Measurements from ENCODE around the gene ATP6V1A.

ATP6V1A gene

GRCh38 chr3:113805249-113805648 is 58.4 kb downstream of the ATP6V1A start:
- H3K4me3 ChIP-seq (replicated peaks; ENCODE audit: insufficient read depth, low read length) = no peak overlapping the region
- H3K27ac ChIP-seq (replicated peaks) = no peak overlapping the region
- H3K27me3 ChIP-seq (ENCODE audit: insufficient read depth, poor library complexity, severe bottlenecking) = no peaks in the 10 kb centered on the region
- DNase-seq (ENCODE audit: low read depth in 1 of 2, low spot score in 1 of 2) = no peak
- TF ChIP-seq CTCF (IDR thresholded peaks at IDR 0.05; ENCODE audit: insufficient read depth, low read length) = no peak
- no peak for TF ChIP-seq SPI1 (IDR thresholded peaks at IDR 0.05; ENCODE audit: borderline replicate concordance, low read depth)
- no peak for TF ChIP-seq POLR2AphosphoS5 (IDR thresholded peaks at IDR 0.05; ENCODE audit: low read depth)
- TF ChIP-seq REST (IDR thresholded peaks at IDR 0.05; ENCODE audit: insufficient replicate concordance, low read depth) = no peak
- TF ChIP-seq GABPA (IDR thresholded peaks at IDR 0.05; ENCODE audit: low read depth) = no peak

- TF ChIP-seq POLR2AphosphoS5 (IDR thresholded peaks at IDR 0.05; ENCODE audit: low read depth) = no peak
- no peak for TF ChIP-seq SPI1 (IDR thresholded peaks at IDR 0.05; ENCODE audit: borderline replicate concordance, low read depth)
- no peak for TF ChIP-seq GABPA (IDR thresholded peaks at IDR 0.05; ENCODE audit: low read depth)
- TF ChIP-seq REST (IDR thresholded peaks at IDR 0.05; ENCODE audit: insufficient replicate concordance, low read depth) = no peak
- no peak for TF ChIP-seq CTCF (IDR thresholded peaks at IDR 0.05; ENCODE audit: insufficient read depth, low read length)
- no peak overlapping the region for H3K4me3 ChIP-seq (replicated peaks; ENCODE audit: insufficient read depth, low read length)
- H3K27me3 ChIP-seq (ENCODE audit: insufficient read depth, poor library complexity, severe bottlenecking) = no peaks in the 10 kb centered on the region
- DNase-seq (ENCODE audit: low read depth in 1 of 2, low spot score in 1 of 2) = no peak
- no peak overlapping the region for H3K27ac ChIP-seq (replicated peaks)
These were observed 66.0 kb downstream of the ATP6V1A start for GRCh38 chr3:113812854-113813253.

- no peak for DNase-seq (ENCODE audit: low read depth in 1 of 2, low spot score in 1 of 2)
- Histone ChIP-seq H3K27me3 (ENCODE audit: insufficient read depth, poor library complexity, severe bottlenecking) (no peaks in the 10 kb centered on the region), H3K27ac (replicated peaks) (no peak overlapping the region), H3K4me3 (replicated peaks; ENCODE audit: insufficient read depth, low read length) (no peak overlapping the region)
- TF ChIP-seq REST (IDR thresholded peaks at IDR 0.05; ENCODE audit: insufficient replicate concordance, low read depth) (no peak), GABPA (IDR thresholded peaks at IDR 0.05; ENCODE audit: low read depth) (no peak), SPI1 (IDR thresholded peaks at IDR 0.05; ENCODE audit: borderline replicate concordance, low read depth) (no peak), POLR2AphosphoS5 (IDR thresholded peaks at IDR 0.05; ENCODE audit: low read depth) (no peak), CTCF (IDR thresholded peaks at IDR 0.05; ENCODE audit: insufficient read depth, low read length) (no peak)
These were observed 73.0 kb downstream of the ATP6V1A start for GRCh38 chr3:113819866-113820265.

All from HL-60 (cell line).